ENCODE data around the gene DNAH6.

GRCh38 chr2:84808279-84808678, 292.0 kb downstream of the DNAH6 start:
- TF ChIP-seq EP300 (IDR thresholded peaks at IDR 0.05), result no peak
- TF ChIP-seq FOSL2 (IDR thresholded peaks at IDR 0.05), result no peak
- TF ChIP-seq FOSL2 (CRISPR knock-in tag; IDR thresholded peaks at IDR 0.05), result no peak
- TF ChIP-seq PHF8 (IDR thresholded peaks at IDR 0.05; ENCODE audit: borderline replicate concordance, low read depth), result no peak
- TF ChIP-seq CTCF (IDR thresholded peaks at IDR 0.05), result no peak
- TF ChIP-seq ZFP36 (IDR thresholded peaks at IDR 0.05; ENCODE audit: borderline replicate concordance, partially characterized antibody), result no peak
- no peak for TF ChIP-seq POLR2A (IDR thresholded peaks at IDR 0.05; ENCODE audit: low read length)
- no peak for TF ChIP-seq HOXA7 (CRISPR knock-in tag; IDR thresholded peaks at IDR 0.05)
- no peak for TF ChIP-seq CHD4 (IDR thresholded peaks at IDR 0.05; ENCODE audit: borderline replicate concordance)
- no peak for TF ChIP-seq KDM5A (IDR thresholded peaks at IDR 0.05)
- no peak for TF ChIP-seq MAFK (IDR thresholded peaks at IDR 0.05; ENCODE audit: partially characterized antibody)
- TF ChIP-seq ELK1 (IDR thresholded peaks at IDR 0.05; ENCODE audit: low read depth, low read length), result no peak
- no peak for TF ChIP-seq USF2 (IDR thresholded peaks at IDR 0.05)

Measured in A549 (cell line).